ENCODE results near the gene MYBBP1A. TPM values are rescaled to one million over a fixed set of nuclear protein-coding genes. Genes with fewer than 3 reads are reported as not detected.

MYBBP1A gene
- polyA plus RNA-seq, 3 donors: 19.0 to 40.7 (median 22.7) TPM

GRCh38 chr17:4514206-4514605, 41.0 kb downstream of the MYBBP1A start:
- no peak overlapping the region for H3K27ac ChIP-seq (ENCODE audit: low read depth, low read length)
- 60 to 85% (median 85%) methylated on average over 7 of the region's 7 CpGs for WGBS, 3 donors

- no peak overlapping the region for H3K27ac ChIP-seq (ENCODE audit: low read depth, low read length)
- 68 to 85% (median 83%) methylated on average over 22 to 24 of the region's 24 CpGs for WGBS, 3 donors
Measured at GRCh38 chr17:4513113-4514032, 41.8 kb downstream of the MYBBP1A start.

- WGBS, 3 donors: 86 to 90% (median 89%) methylated on average over 31 of the region's 31 CpGs
- H3K27ac ChIP-seq (ENCODE audit: low read depth, low read length): no peak overlapping the region
Measured at GRCh38 chr17:4512156-4513112, 42.8 kb downstream of the MYBBP1A start.

- H3K27ac ChIP-seq (ENCODE audit: low read depth, low read length): peak overlapping the region; percentile 0
- 78 to 87% (median 79%) methylated on average over 10 of the region's 10 CpGs for WGBS, 3 donors
Measured at GRCh38 chr17:4511199-4511932, 43.8 kb downstream of the MYBBP1A start.

- no peak overlapping the region for H3K27ac ChIP-seq (ENCODE audit: low read depth, low read length)
- 54 to 87% (median 64%) methylated on average over 11 of the region's 11 CpGs for WGBS, 3 donors
Measured at GRCh38 chr17:4510618-4510941, 44.6 kb downstream of the MYBBP1A start.

GRCh38 chr17:4509923-4510617, 45.1 kb downstream of the MYBBP1A start:
- WGBS, 3 donors: 45 to 70% (median 52%) methylated on average over 21 of the region's 21 CpGs
- no peak overlapping the region for H3K27ac ChIP-seq (ENCODE audit: low read depth, low read length)

- H3K27ac ChIP-seq (ENCODE audit: low read depth, low read length): no peak overlapping the region
- 25 to 74% (median 31%) methylated on average over 8 of the region's 8 CpGs for WGBS, 3 donors
Measured at GRCh38 chr17:4509401-4509800, 45.8 kb downstream of the MYBBP1A start.

- no peak overlapping the region for H3K27ac ChIP-seq (ENCODE audit: low read depth, low read length)
- WGBS, 3 donors: 79 to 87% (median 82%) methylated on average over 3 of the region's 3 CpGs
Measured at GRCh38 chr17:4508207-4508606, 47.0 kb downstream of the MYBBP1A start.

GRCh38 chr17:4507361-4508111, 47.6 kb downstream of the MYBBP1A start:
- 60 to 84% (median 64%) methylated on average over 8 of the region's 8 CpGs for WGBS, 3 donors
- no peak overlapping the region for H3K27ac ChIP-seq (ENCODE audit: low read depth, low read length)

GRCh38 chr17:4506892-4507291, 48.3 kb downstream of the MYBBP1A start:
- WGBS, 3 donors: 68 to 79% (median 68%) methylated on average over 8 of the region's 8 CpGs
- H3K27ac ChIP-seq (ENCODE audit: low read depth, low read length): no peak overlapping the region

- no peak overlapping the region for H3K27ac ChIP-seq (ENCODE audit: low read depth, low read length)
- WGBS, 3 donors: 45 to 70% (median 49%) methylated on average over 13 of the region's 13 CpGs
Measured at GRCh38 chr17:4506175-4506813, 48.9 kb downstream of the MYBBP1A start.

- WGBS, 3 donors: 68 to 93% (median 80%) methylated on average over 5 of the region's 5 CpGs
- no peak overlapping the region for H3K27ac ChIP-seq (ENCODE audit: low read depth, low read length)
Measured at GRCh38 chr17:4505187-4505586, 50.0 kb downstream of the MYBBP1A start.

- no peak overlapping the region for H3K27ac ChIP-seq (ENCODE audit: low read depth, low read length)
- WGBS, 3 donors: 39 to 81% (median 45%) methylated on average over 5 of the region's 5 CpGs
Measured at GRCh38 chr17:4504188-4504587, 51.0 kb downstream of the MYBBP1A start.

GRCh38 chr17:4503283-4504025, 51.7 kb downstream of the MYBBP1A start:
- WGBS, 3 donors: 60 to 94% (median 71%) methylated on average over 4 of the region's 4 CpGs
- no peak overlapping the region for H3K27ac ChIP-seq (ENCODE audit: low read depth, low read length)

GRCh38 chr17:4502466-4503154, 52.6 kb downstream of the MYBBP1A start:
- H3K27ac ChIP-seq (ENCODE audit: low read depth, low read length): no peak overlapping the region
- WGBS, 3 donors: 55 to 74% (median 72%) methylated on average over 18 of the region's 18 CpGs
